Measurements from ENCODE around the gene TMEM138. TPM values are rescaled to one million over a fixed set of nuclear protein-coding genes. Genes with fewer than 3 reads are reported as not detected.

TMEM138 gene
- total and polyA plus RNA-seq, 2 of the 4 experiments (the other 2 are of a cell fraction), result 16.8 to 53.2 TPM

- ChIA-PET CTCF (interaction anchor here (0.6 to 5.0 kb wide), 6 partner anchors 18 to 85 kb away, joined by 3 to 72 read pairs (median 7); partner anchors contain the start of genes CYB561A3, DDB1, TKFC and TMEM138), POLR2A (ENCODE audit: unreplicated experiment) (interaction anchor here (1.0 kb wide), 1 partner anchor 22 kb away, joined by 3 read pairs; the partner anchor contains the start of genes CYB561A3 and TMEM138)
- no peak overlapping the region for H4K5ac ChIP-seq (ENCODE audit: low read depth, low read length)
- no peak overlapping the region for H3K27ac ChIP-seq (ENCODE audit: insufficient read depth, low read length)
- no peak overlapping the region for H3K56ac ChIP-seq (ENCODE audit: extremely low read depth, insufficient read depth, low read length)
- no peak overlapping the region for H2BK20ac ChIP-seq (ENCODE audit: low read depth, low read length)
- peak; percentile 46; the same call in 1 of the 2 replicates for ATAC-seq (ENCODE audit: low read depth)
- no peak overlapping the region for H3K9ac ChIP-seq (ENCODE audit: low read depth, low read length)
- in situ Hi-C loops (cut with MboI; ENCODE audit: low sequenced_read_pairs) (loop anchor here (5.0 kb wide), 1 partner anchor 47 kb away; no protein-coding TSS in a partner anchor), intact Hi-C loops (cut with micrococcal nuclease) (loop anchor here (1.0 kb wide), 3 partner anchors 22 to 130 kb away; partner anchors contain the start of gene TMEM138), dilution Hi-C loops (cut with HindIII; ENCODE audit: low sequenced_read_pairs, unreplicated experiment) (no loop called here)
- H4K8ac ChIP-seq (ENCODE audit: low read depth in 2 of 2, low read length in 2 of 2), result no peak overlapping the region
- no peaks in the 10 kb centered on the region for H3K27me3 ChIP-seq (ENCODE audit: control insufficient read depth, insufficient read depth, low read length)
- no peak overlapping the region for H2BK15ac ChIP-seq (ENCODE audit: low read depth, low read length)
- no peak overlapping the region for H3K4me2 ChIP-seq (ENCODE audit: low read depth, low read length)
- no peak overlapping the region for H3K4me3 ChIP-seq (ENCODE audit: insufficient read depth, low read depth, low read length)
- peak overlapping the region; percentile 28 for H2AK9ac ChIP-seq (replicated peaks; ENCODE audit: low read depth, low read length, poor library complexity)
- no peak overlapping the region for H3K14ac ChIP-seq (replicated peaks; ENCODE audit: low read depth, low read length)
- H3K4ac ChIP-seq (ENCODE audit: low read depth, low read length), result no peak overlapping the region
- no peaks in the 10 kb centered on the region for H3K9me1 ChIP-seq (ENCODE audit: insufficient read depth, low read length)
- H2AK5ac ChIP-seq (ENCODE audit: low read depth, low read length), result no peak overlapping the region
- no peak overlapping the region for H2BK120ac ChIP-seq (ENCODE audit: low read depth, low read length)
- no peaks in the 10 kb centered on the region for H3K36me3 ChIP-seq (ENCODE audit: control insufficient read depth, insufficient read depth, low read length)
- 96% methylated on average over 8 of the region's 15 CpGs; no CpG with 5 or more reads in 1 of the 2 experiments for WGBS, 2 experiments (ENCODE audit: extremely low coverage in 2 of 2, insufficient read length in 1 of 2)
- H3K23ac ChIP-seq (ENCODE audit: low read depth, low read length), result no peak overlapping the region
- no peak overlapping the region for H4K91ac ChIP-seq (ENCODE audit: insufficient read depth, low read depth, low read length)
- H3K9me3 ChIP-seq (ENCODE audit: control insufficient read depth, insufficient read depth, low read length), result no peaks in the 10 kb centered on the region
- H4K20me1 ChIP-seq (ENCODE audit: insufficient read depth, low read length), result no peaks in the 10 kb centered on the region
- no peak overlapping the region for H3K18ac ChIP-seq (ENCODE audit: low read depth, low read length)
- no peaks in the 10 kb centered on the region for H3K4me1 ChIP-seq (ENCODE audit: control insufficient read depth, insufficient read depth, low read length)
- H2AFZ ChIP-seq (replicated peaks; ENCODE audit: low read length, poor library complexity), result no peak overlapping the region
- peak; percentile 42 for DNase-seq
- H3K79me1 ChIP-seq (ENCODE audit: low read depth in 1 of 2, low read length in 2 of 2), result no peaks in the 10 kb centered on the region; a peak in 1 of 4 replicates
- no peak overlapping the region for H2BK5ac ChIP-seq (ENCODE audit: low read depth, low read length, poor library complexity, severe bottlenecking)
- no TSS peak for BruUV-seq (replicated peaks)
- TF ChIP-seq RCOR1 (IDR thresholded peaks at IDR 0.05; ENCODE audit: insufficient replicate concordance, low read length) (no peak), MAZ (IDR thresholded peaks at IDR 0.05; ENCODE audit: borderline replicate concordance, low read depth, low read length) (no peak), CEBPB (IDR thresholded peaks at IDR 0.05; ENCODE audit: low read depth, low read length) (no peak), NFE2L2 (IDR thresholded peaks at IDR 0.05; ENCODE audit: low read depth, low read length) (no peak), SMC3 (IDR thresholded peaks at IDR 0.05; ENCODE audit: low read depth, low read length) (peak; percentile 34), ELK1 (IDR thresholded peaks at IDR 0.05; ENCODE audit: borderline replicate concordance, low read depth, low read length) (no peak), MXI1 (IDR thresholded peaks at IDR 0.05; ENCODE audit: borderline replicate concordance, low read depth, low read length) (no peak), POLR2A (IDR thresholded peaks at IDR 0.05; ENCODE audit: low read depth, low read length) (no peak), USF2 (IDR thresholded peaks at IDR 0.05; ENCODE audit: low read depth, low read length) (no peak), CHD1 (IDR thresholded peaks at IDR 0.05; ENCODE audit: low read depth, low read length) (no peak), RAD21 (IDR thresholded peaks at IDR 0.05; ENCODE audit: low read length) (peak; percentile 55), FOS (IDR thresholded peaks at IDR 0.05; ENCODE audit: low read depth, low read length) (no peak), MAFK (IDR thresholded peaks at IDR 0.05; ENCODE audit: low read depth, low read length) (no peak), RFX5 (IDR thresholded peaks at IDR 0.05; ENCODE audit: low read depth, low read length) (no peak)
Measured at GRCh38 chr11:61384271-61385242, 22.4 kb downstream of the TMEM138 start.

Measured in IMR-90 (cell line).